ENCODE measurements around the gene ANKRD24.
"Not testable (repeated sequence)": the region's sequence is repeated elsewhere in the genome, so short reads cannot be mapped to it uniquely, and the experiment has no call there.

The ANKRD24 gene

GRCh38 chr19:4197625-4198466, 15.4 kb downstream of the ANKRD24 start:
- DNase-seq (ENCODE audit: low read depth, low spot score): no peak

GRCh38 chr19:4198467-4199126, 16.1 kb downstream of the ANKRD24 start:
- DNase-seq (ENCODE audit: low read depth, low spot score): no peak

DNA sequence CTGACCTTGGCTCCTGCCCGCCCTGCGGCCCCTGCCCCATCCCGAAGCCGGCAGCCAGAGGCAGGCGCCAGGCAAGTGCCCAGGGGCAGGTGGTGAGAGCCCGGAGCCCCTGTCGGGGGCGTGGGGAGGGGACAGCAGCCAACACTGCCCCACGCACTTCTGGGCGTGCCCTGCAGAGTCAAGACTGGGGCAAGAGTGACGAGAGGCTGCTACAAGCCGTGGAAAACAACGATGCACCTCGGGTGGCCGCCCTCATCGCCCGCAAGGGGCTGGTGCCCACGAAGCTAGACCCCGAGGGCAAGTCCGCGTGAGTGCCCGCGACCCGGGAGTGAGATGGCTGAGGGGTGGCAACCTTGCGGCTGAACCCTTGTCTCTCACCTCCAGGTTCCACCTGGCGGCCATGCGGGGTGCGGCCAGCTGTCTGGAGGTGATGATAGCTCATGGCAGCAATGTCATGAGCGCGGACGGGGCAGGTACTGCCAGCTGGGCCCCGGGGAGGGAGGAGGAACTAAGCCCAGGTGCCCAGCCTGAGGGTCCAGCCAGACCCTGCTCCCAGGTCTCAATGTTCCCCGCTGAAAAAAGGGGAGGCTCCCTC, 17.3 kb downstream of the ANKRD24 start:
- no peak for DNase-seq (ENCODE audit: low read depth, low spot score)

DNA sequence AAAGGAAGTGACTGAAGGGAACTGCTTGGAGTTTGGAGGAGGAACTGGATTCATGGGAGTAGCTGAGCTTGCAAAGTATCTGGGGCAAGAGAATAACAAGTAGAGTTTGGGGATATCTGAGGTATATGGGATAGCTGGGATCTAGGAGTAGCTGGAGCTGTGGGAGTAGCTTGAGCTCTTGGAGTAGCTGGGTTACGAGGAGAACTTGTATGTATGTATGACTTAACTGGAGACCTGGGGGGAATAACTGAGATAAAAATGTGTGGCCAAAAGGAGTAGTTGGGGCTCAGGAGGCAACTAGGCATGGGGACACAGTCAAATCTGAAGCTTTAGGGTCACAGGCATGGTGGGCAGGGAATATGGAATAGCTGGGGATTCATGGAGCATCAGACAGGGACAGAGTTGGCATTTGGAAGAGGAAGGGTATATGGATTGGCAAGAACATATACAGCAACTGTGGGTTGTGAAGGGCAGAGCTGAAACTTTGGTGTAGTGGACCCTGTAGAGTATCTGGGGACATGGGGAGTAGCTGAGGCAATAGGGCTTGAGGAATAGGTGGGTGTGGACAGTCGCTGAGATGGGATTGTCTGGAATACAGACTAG, 18.6 kb downstream of the ANKRD24 start:
- DNase-seq (ENCODE audit: low read depth, low spot score): no peak

DNA sequence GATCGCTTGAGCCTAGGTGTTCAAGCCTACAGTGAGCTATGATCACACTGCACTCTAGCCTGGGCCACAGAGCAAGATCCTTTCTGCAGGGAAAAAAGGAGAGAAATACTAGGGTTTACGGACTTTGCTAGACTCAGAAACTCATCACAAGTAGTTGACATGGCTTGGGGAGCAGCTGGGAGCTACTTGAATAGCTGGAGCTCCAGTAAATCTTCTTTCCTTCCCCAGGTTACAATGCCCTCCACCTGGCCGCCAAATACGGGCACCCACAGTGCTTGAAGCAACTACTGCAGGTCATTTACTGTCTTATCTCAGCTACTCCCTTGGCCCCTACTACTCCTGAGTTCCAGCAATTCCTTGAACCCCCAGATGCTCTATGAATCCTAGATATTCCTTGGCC, 19.3 kb downstream of the ANKRD24 start:
- no peak for DNase-seq (ENCODE audit: low read depth, low spot score)

GRCh38 chr19:4206818-4207484, 24.5 kb downstream of the ANKRD24 start:
- DNase-seq (ENCODE audit: low read depth, low spot score): no peak

- DNase-seq (ENCODE audit: low read depth, low spot score): no peak
Measured at GRCh38 chr19:4208385-4209094, 26.1 kb downstream of the ANKRD24 start.

- no peak for DNase-seq (ENCODE audit: low read depth, low spot score)
Measured at GRCh38 chr19:4210166-4210731, 27.8 kb downstream of the ANKRD24 start.

DNA sequence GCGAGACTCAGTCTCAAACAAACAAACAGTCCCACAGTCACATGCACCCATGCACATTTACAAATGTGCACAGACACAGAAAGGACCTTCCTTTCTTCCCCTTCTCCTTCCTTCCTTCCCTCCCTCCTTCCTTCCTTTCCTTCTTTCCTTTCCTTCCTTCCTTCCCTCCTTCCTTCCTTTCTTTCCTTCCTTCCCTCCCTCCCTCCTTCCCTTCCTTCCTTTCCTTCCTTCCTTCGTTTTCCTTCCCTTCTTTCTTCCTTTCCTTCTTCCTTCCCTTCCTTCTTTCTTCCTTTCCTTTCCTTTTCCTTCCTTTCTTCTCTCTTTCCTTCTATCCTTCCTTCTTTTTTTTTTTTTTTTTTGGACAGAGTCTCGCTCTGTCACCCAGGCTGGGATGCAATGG, 30.6 kb downstream of the ANKRD24 start:
- DNase-seq (ENCODE audit: low read depth, low spot score): no peak

GRCh38 chr19:4215807-4216206, 33.3 kb downstream of the ANKRD24 start:
- DNase-seq (ENCODE audit: low read depth, low spot score): no peak

GRCh38 chr19:4216846-4217245, 34.4 kb downstream of the ANKRD24 start:
- DNase-seq (ENCODE audit: low read depth, low spot score): no peak

DNA sequence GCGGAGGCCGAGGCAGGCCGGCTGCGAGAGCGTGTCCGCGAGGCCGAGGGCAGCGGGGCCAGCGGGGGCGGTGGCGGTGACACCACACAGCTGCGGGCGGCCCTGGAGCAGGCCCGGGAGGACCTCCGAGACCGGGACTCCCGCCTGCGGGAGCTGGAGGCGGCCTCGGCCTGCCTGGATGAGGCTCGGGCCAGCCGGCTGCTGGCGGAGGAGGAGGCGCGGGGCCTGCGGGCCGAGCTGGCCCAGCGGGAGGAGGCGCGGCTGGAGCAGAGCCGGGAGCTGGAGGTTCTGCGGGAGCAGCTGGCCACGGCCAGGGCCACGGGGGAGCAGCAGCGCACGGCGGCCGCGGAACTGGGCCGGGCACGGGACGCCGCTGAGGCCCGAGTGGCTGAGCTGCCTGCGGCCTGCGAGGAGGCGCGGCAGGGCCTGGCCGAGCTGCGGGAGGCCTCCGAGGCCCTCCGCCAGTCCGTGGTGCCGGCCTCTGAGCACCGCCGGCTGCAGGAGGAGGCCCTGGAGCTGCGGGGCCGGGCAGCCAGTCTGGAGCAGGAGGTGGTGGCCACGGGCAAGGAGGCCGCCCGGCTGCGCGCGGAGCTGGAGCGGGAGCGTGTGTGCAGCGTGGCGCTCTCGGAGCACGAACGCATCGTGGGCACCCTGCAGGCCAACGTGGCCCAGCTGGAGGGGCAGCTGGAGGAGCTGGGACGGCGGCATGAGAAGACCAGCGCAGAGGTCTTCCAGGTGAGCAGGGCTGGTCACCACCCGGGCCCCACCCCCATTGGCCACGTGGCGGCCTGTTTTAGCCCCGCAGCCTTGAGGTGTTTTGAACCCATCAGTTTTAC, 35.2 kb downstream of the ANKRD24 start:
- no peak for DNase-seq (ENCODE audit: low read depth, low spot score)

- not testable (repeated sequence) for DNase-seq (ENCODE audit: low read depth, low spot score)
Measured at GRCh38 chr19:4218523-4218922, 36.0 kb downstream of the ANKRD24 start.

DNA sequence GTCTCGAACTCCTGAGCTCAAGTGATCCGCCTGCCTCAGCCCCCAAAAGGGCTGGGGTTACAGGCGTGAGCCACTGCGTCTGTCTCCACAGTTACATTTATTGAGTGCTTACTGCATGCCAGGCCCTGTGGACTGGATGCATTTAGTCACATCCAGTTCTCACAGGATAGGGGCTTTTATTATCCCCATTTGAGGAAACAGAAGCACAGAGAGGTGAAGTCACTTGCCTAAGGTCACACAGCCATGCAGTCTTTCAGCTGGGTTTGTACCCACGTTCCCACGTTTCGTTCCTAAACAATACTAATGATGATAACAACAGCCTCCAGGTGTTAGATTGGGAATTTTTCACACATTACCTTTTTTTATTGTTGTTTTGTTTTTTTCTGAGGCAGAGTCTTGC, 37.7 kb downstream of the ANKRD24 start:
- DNase-seq (ENCODE audit: low read depth, low spot score): no peak

GRCh38 chr19:4224470-4224869, 42.0 kb downstream of the ANKRD24 start:
- DNase-seq (ENCODE audit: low read depth, low spot score): no peak

- no peak for DNase-seq (ENCODE audit: low read depth, low spot score)
Measured at GRCh38 chr19:4225885-4226284, 43.4 kb downstream of the ANKRD24 start.

GRCh38 chr19:4227771-4228170, 45.3 kb downstream of the ANKRD24 start:
- DNase-seq (ENCODE audit: low read depth, low spot score): no peak

DNA sequence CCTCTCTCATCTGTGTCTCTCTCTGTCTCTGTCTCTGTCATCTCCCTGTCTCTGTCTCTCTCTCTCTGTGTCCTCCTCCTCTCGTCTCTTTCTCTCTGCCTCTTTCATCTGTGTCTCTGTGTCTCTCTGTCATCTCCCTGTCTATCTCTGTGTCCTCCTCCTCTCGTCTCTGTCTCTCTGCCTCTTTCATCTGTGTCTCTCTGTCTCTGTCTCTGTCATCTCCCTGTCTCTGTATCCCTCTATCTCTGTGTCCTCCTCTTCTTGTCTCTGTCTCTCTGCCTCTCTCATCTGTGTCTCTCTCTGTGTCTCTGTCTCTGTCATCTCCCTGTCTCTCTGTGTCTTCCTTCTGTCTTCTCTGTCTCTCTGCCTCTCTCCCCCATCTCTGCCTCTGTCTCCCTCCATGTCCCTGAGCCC, 46.3 kb downstream of the ANKRD24 start:
- no peak for DNase-seq (ENCODE audit: low read depth, low spot score)

DNA sequence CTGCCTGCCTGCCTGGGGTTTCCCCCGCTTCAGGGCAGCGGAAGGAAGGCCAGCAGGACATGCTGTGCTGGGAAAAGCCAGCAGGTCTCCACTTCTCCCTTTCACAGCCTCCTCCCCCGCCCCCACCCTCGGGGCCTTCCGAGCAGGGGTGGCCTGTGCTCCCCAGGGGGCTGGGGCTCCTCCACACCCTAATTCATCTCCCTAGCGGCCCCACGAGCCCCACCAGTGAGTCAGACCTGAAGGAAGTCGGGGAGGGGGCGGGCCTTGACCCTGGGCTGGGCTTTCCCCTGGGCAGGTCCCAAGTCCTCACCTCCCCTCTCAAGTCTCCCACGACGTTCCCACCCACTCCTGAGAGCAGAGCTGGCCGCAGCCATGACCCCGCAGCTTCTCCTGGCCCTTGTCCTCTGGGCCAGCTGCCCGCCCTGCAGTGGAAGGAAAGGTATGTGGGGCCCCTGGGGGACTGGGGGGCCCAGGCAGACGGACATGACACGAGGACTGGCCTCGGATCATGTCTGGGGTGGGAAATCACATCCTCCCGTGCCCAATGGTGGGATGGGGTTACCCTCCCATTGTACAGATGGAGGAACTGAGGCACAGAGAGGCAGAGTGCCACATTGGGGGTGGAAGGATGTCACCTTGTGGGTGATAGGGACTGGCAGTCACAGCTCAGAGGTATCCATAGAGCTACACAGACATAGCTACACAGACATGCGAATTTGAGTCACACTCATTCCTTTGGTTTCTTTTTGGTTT, 46.9 kb downstream of the ANKRD24 start, which contains the start of gene EBI3:
Gene EBI3, plus strand, starts transcription at position 345 of the 753 bp plus-strand sequence. Its CDS starts 28 bp downstream, at position 373.
- DNase-seq (ENCODE audit: low read depth, low spot score): peak; percentile 21
